Neural cell (in vitro differentiated cells): ENCODE data around the gene RPS24. TPM values are rescaled to one million over a fixed set of nuclear protein-coding genes. Genes with fewer than 3 reads are reported as not detected.

Source experiments
- H2AFZ ChIP-seq: fragments of 200-600, 300-800 bp; sonication (generic), shearing (Covaris generic); 2 replicates; pipeline ENCODE4 v1.6.0; 2014; ENCODE audit warnings: low read depth, mild to moderate bottlenecking, antibody characterized with exemption, low read length, moderate library complexity
- H3F3A ChIP-seq: fragments of 200-600 bp; shearing (Covaris generic); 2 replicates; pipeline ENCODE4 v1.6.1; 2016; ENCODE audit warnings: mild to moderate bottlenecking, moderate library complexity, mixed read lengths, antibody characterized with exemption, low read length; ENCODE audit not compliant: insufficient read depth, poor library complexity, severe bottlenecking
- H3K27ac ChIP-seq: fragments of 200-600, 300-800 bp; sonication (generic), shearing (Covaris generic); 2 replicates; pipeline ENCODE4 v1.5.1; 2014; ENCODE audit warnings: mild to moderate bottlenecking, low read length, moderate library complexity
- H3K27me3 ChIP-seq: fragments of 300-800, 200-600 bp; sonication (generic), shearing (Covaris generic); 2 replicates; pipeline ENCODE4 v1.6.0; 2014; ENCODE audit warnings: mild to moderate bottlenecking, low read depth, low read length, moderate library complexity; ENCODE audit not compliant: insufficient read depth
- H3K36me3 ChIP-seq: fragments of 300-800, 200-600 bp; sonication (generic), shearing (Covaris generic); 2 replicates; pipeline ENCODE4 v1.5.1; 2014; ENCODE audit warnings: mild to moderate bottlenecking, antibody characterized with exemption, low read length, moderate library complexity; ENCODE audit not compliant: insufficient read depth
- H3K4me2 ChIP-seq: fragments of 300-800, 200-600 bp; sonication (generic), shearing (Covaris generic); 2 replicates; pipeline ENCODE4 v1.6.0; 2014; ENCODE audit warnings: mild to moderate bottlenecking, low read length
- H3K4me3 ChIP-seq: fragments of 300-800, 200-600 bp; sonication (generic), shearing (Covaris generic); 2 replicates; pipeline ENCODE4 v1.5.1; 2014; ENCODE audit warnings: mild to moderate bottlenecking, low read length, moderate library complexity
- H3K79me2 ChIP-seq: fragments of 200-600 bp; shearing (Covaris generic); replicated peaks from 2 replicates; pipeline ENCODE4 v1.6.0; 2014; ENCODE audit warnings: mild to moderate bottlenecking, low read length, moderate library complexity; ENCODE audit not compliant: insufficient read depth
- H3K9ac ChIP-seq: fragments of 300-800, 200-600 bp; sonication (generic), shearing (Covaris generic); 2 replicates; pipeline ENCODE4 v1.6.1; 2016; ENCODE audit warnings: mild to moderate bottlenecking, low read length, mixed read lengths
- H3K9me2 ChIP-seq: fragments of 200-600 bp; shearing (Covaris generic); 2 replicates; pipeline ENCODE4 v1.6.1; 2016; ENCODE audit warnings: mild to moderate bottlenecking, low read length, mixed read lengths; ENCODE audit not compliant: insufficient read depth
- H3K9me3 ChIP-seq: fragments of 200-600, 300-800 bp; sonication (generic), shearing (Covaris generic); 2 replicates; pipeline ENCODE4 v1.6.1; 2016; ENCODE audit warnings: mild to moderate bottlenecking, mixed run types, low read length, moderate library complexity, mixed read lengths
- H4K20me1 ChIP-seq: fragments of 200-600 bp; shearing (Covaris generic); 2 replicates; pipeline ENCODE4 v1.6.1; 2016; ENCODE audit warnings: mild to moderate bottlenecking, mixed run types; ENCODE audit not compliant: insufficient read depth
- CTCF ChIP-seq: fragments of 450-650 bp; IDR thresholded peaks from 2 replicates; pipeline ENCODE4 v1.5.1; 2014; ENCODE audit warnings: antibody characterized with exemption, mild to moderate bottlenecking, moderate library complexity; ENCODE audit not compliant: poor library complexity, severe bottlenecking
- EP300 ChIP-seq: fragments of 450-650 bp; conservative IDR thresholded peaks from 2 replicates; pipeline ENCODE4 v1.6.1; 2014; ENCODE audit warnings: antibody characterized with exemption, mild to moderate bottlenecking, moderate library complexity; ENCODE audit not compliant: poor library complexity, severe bottlenecking
- EZH2 ChIP-seq: fragments of 200-600, 300-800 bp; shearing (Covaris generic), sonication (generic); IDR thresholded peaks from 2 replicates; pipeline ENCODE4 v1.6.1; 2014; ENCODE audit warnings: antibody characterized with exemption, low read length, borderline replicate concordance, mild to moderate bottlenecking; ENCODE audit not compliant: insufficient read depth, poor library complexity, severe bottlenecking
- MXI1 ChIP-seq: fragments of 450-650 bp; conservative IDR thresholded peaks from 2 replicates; pipeline ENCODE4 v1.6.1; 2014; ENCODE audit warnings: antibody characterized with exemption, mild to moderate bottlenecking; ENCODE audit not compliant: poor library complexity, severe bottlenecking
- POLR2AphosphoS5 ChIP-seq: IDR thresholded peaks from 2 replicates; pipeline ENCODE4 v1.6.1; 2012
- RAD21 ChIP-seq: fragments of 450-650 bp; conservative IDR thresholded peaks from 2 replicates; pipeline ENCODE4 v1.6.1; 2014; ENCODE audit warnings: antibody characterized with exemption, mild to moderate bottlenecking, moderate library complexity
- REST ChIP-seq: IDR thresholded peaks from 2 replicates; pipeline ENCODE4 v1.6.1; 2012; ENCODE audit warnings: borderline replicate concordance
- SMC3 ChIP-seq: fragments of 450-650 bp; conservative IDR thresholded peaks from 2 replicates; pipeline ENCODE4 v1.6.1; 2014; ENCODE audit warnings: antibody characterized with exemption, mild to moderate bottlenecking, moderate library complexity; ENCODE audit not compliant: poor library complexity
- TAF1 ChIP-seq: IDR thresholded peaks from 2 replicates; pipeline ENCODE4 v1.6.1; 2012; ENCODE audit warnings: low read depth
- polyA plus RNA-seq: library from polyadenylated mRNA; depleted of rRNA; stranded (reverse); fragments of >200 nt; gene quantifications from 2 replicates; pipeline ENCODE4 v1.2.3, GENCODE V29; 2014

The RPS24 gene
- polyA plus RNA-seq, 1 donor from 2014 or later, result 2,734 TPM

GRCh38 chr10:78000956-78001472 is 32.6 kb upstream of the RPS24 start:
- Histone ChIP-seq H3K4me3 (no peak overlapping the region), H3K27ac (no peak overlapping the region), H3K36me3 (peaks cover 8% of the 10 kb centered on the region)

More at GRCh38 chr10:78000956-78001472, 32.6 kb upstream of the RPS24 start:
- Histone ChIP-seq H3K9me3 (no peaks in the 10 kb centered on the region), H3K9ac (no peak overlapping the region), H4K20me1 (no peaks in the 10 kb centered on the region), H3K27me3 (no peaks in the 10 kb centered on the region), H3K9me2 (no peaks in the 10 kb centered on the region), H3K79me2 (no peaks in the 10 kb centered on the region), H2AFZ (no peak overlapping the region), H3K4me2 (no peak overlapping the region), H3F3A (no peaks in the 10 kb centered on the region)
- no peak for TF ChIP-seq SMC3
- no peak for TF ChIP-seq RAD21
- no peak for TF ChIP-seq MXI1
- TF ChIP-seq EZH2, result no peak
- no peak for TF ChIP-seq EP300
- no peak for TF ChIP-seq POLR2AphosphoS5
- no peak for TF ChIP-seq CTCF
- TF ChIP-seq REST, result no peak
- TF ChIP-seq TAF1, result no peak
